T-helper 2 cell treated with Interferon-gamma antibody and Interleukin-4, amounts not matched to agents 5 μg/mL and 100 μg/mL, for 36 hours (primary cell): ENCODE results near the gene ACKR2.

Source experiments
- DNase-seq: peaks from one replicate; pipeline ENCODE4 v3.0.0; 2021; ENCODE audit warnings: low spot score
- H3K27ac Mint-ChIP-seq: one replicate; pipeline ENCODE4 v1.8.0; 2021; ENCODE audit warnings: mild to moderate bottlenecking, mixed read lengths
- H3K27me3 Mint-ChIP-seq: one replicate; pipeline ENCODE4 v1.8.0; 2021; ENCODE audit warnings: low read depth, mixed read lengths
- H3K36me3 Mint-ChIP-seq: one replicate; pipeline ENCODE4 v1.8.0; 2021; ENCODE audit warnings: low read depth, mixed read lengths
- H3K4me1 Mint-ChIP-seq: one replicate; pipeline ENCODE4 v1.8.0; 2021; ENCODE audit warnings: low read depth, mixed read lengths
- H3K4me3 Mint-ChIP-seq: one replicate; pipeline ENCODE4 v1.8.0; 2022; ENCODE audit warnings: mild to moderate bottlenecking, moderate library complexity, mixed read lengths
- H3K9me3 Mint-ChIP-seq: one replicate; pipeline ENCODE4 v1.8.0; 2021; ENCODE audit warnings: mixed read lengths

Gene ACKR2

GRCh38 chr3:42847731-42848130, 38.5 kb downstream of the ACKR2 start:
- H3K9me3 Mint-ChIP-seq = no peaks in the 10 kb centered on the region
- H3K27ac Mint-ChIP-seq = no peak overlapping the region
- no peak for DNase-seq
- no peak overlapping the region for H3K4me3 Mint-ChIP-seq
- H3K36me3 Mint-ChIP-seq = no peaks in the 10 kb centered on the region
- peaks cover 4% of the 10 kb centered on the region for H3K27me3 Mint-ChIP-seq
- peaks cover 12% of the 10 kb centered on the region for H3K4me1 Mint-ChIP-seq

GRCh38 chr3:42849017-42849416, 39.8 kb downstream of the ACKR2 start:
- DNase-seq = no peak
- H3K27ac Mint-ChIP-seq = no peak overlapping the region
- peaks cover 4% of the 10 kb centered on the region for H3K27me3 Mint-ChIP-seq
- no peaks in the 10 kb centered on the region for H3K9me3 Mint-ChIP-seq
- no peaks in the 10 kb centered on the region for H3K36me3 Mint-ChIP-seq
- H3K4me3 Mint-ChIP-seq = no peak overlapping the region
- H3K4me1 Mint-ChIP-seq = peaks cover 12% of the 10 kb centered on the region

GRCh38 chr3:42850263-42850662, 41.0 kb downstream of the ACKR2 start:
- no peaks in the 10 kb centered on the region for H3K36me3 Mint-ChIP-seq
- no peak overlapping the region for H3K4me3 Mint-ChIP-seq
- H3K4me1 Mint-ChIP-seq = peaks cover 12% of the 10 kb centered on the region
- peaks cover 4% of the 10 kb centered on the region for H3K27me3 Mint-ChIP-seq
- no peak overlapping the region for H3K27ac Mint-ChIP-seq
- DNase-seq = no peak
- no peaks in the 10 kb centered on the region for H3K9me3 Mint-ChIP-seq

GRCh38 chr3:42851228-42851834, 42.1 kb downstream of the ACKR2 start:
- no peaks in the 10 kb centered on the region for H3K36me3 Mint-ChIP-seq
- peaks cover 12% of the 10 kb centered on the region for H3K4me1 Mint-ChIP-seq
- peaks cover 4% of the 10 kb centered on the region for H3K27me3 Mint-ChIP-seq
- H3K9me3 Mint-ChIP-seq = no peaks in the 10 kb centered on the region
- no peak overlapping the region for H3K27ac Mint-ChIP-seq
- H3K4me3 Mint-ChIP-seq = no peak overlapping the region
- DNase-seq = no peak

- H3K9me3 Mint-ChIP-seq = no peaks in the 10 kb centered on the region
- H3K4me3 Mint-ChIP-seq = no peak overlapping the region
- peaks cover 3% of the 10 kb centered on the region for H3K4me1 Mint-ChIP-seq
- H3K27ac Mint-ChIP-seq = no peak overlapping the region
- no peak for DNase-seq
- peaks cover 4% of the 10 kb centered on the region for H3K27me3 Mint-ChIP-seq
- no peaks in the 10 kb centered on the region for H3K36me3 Mint-ChIP-seq
Measured at GRCh38 chr3:42852441-42852840, 43.2 kb downstream of the ACKR2 start.

- no peak overlapping the region for H3K27ac Mint-ChIP-seq
- no peaks in the 10 kb centered on the region for H3K4me1 Mint-ChIP-seq
- no peak for DNase-seq
- no peaks in the 10 kb centered on the region for H3K9me3 Mint-ChIP-seq
- peaks cover 4% of the 10 kb centered on the region for H3K27me3 Mint-ChIP-seq
- H3K4me3 Mint-ChIP-seq = no peak overlapping the region
- no peaks in the 10 kb centered on the region for H3K36me3 Mint-ChIP-seq
Measured at GRCh38 chr3:42853056-42853455, 43.8 kb downstream of the ACKR2 start.

- Mint-ChIP-seq H3K36me3 (no peaks in the 10 kb centered on the region), H3K27ac (no peak overlapping the region), H3K9me3 (no peaks in the 10 kb centered on the region), H3K4me3 (no peak overlapping the region), H3K4me1 (no peaks in the 10 kb centered on the region), H3K27me3 (peaks cover 9% of the 10 kb centered on the region)
- DNase-seq = no peak
Measured at GRCh38 chr3:42853739-42854302, 44.6 kb downstream of the ACKR2 start.

GRCh38 chr3:42855219-42855546, 45.9 kb downstream of the ACKR2 start:
- no peak overlapping the region for H3K4me3 Mint-ChIP-seq
- H3K27ac Mint-ChIP-seq = no peak overlapping the region
- peaks cover 3% of the 10 kb centered on the region for H3K9me3 Mint-ChIP-seq
- peaks cover 15% of the 10 kb centered on the region for H3K27me3 Mint-ChIP-seq
- no peaks in the 10 kb centered on the region for H3K4me1 Mint-ChIP-seq
- no peaks in the 10 kb centered on the region for H3K36me3 Mint-ChIP-seq
- DNase-seq = no peak

- H3K27me3 Mint-ChIP-seq = peaks cover 13% of the 10 kb centered on the region
- DNase-seq = no peak
- H3K9me3 Mint-ChIP-seq = peaks cover 3% of the 10 kb centered on the region
- H3K36me3 Mint-ChIP-seq = no peaks in the 10 kb centered on the region
- H3K4me3 Mint-ChIP-seq = no peak overlapping the region
- H3K27ac Mint-ChIP-seq = no peak overlapping the region
- H3K4me1 Mint-ChIP-seq = no peaks in the 10 kb centered on the region
Measured at GRCh38 chr3:42855547-42856380, 46.5 kb downstream of the ACKR2 start.

- H3K9me3 Mint-ChIP-seq = peaks cover 3% of the 10 kb centered on the region
- H3K27ac Mint-ChIP-seq = no peak overlapping the region
- H3K4me3 Mint-ChIP-seq = no peak overlapping the region
- H3K36me3 Mint-ChIP-seq = no peaks in the 10 kb centered on the region
- H3K27me3 Mint-ChIP-seq = peaks cover 19% of the 10 kb centered on the region
- H3K4me1 Mint-ChIP-seq = no peaks in the 10 kb centered on the region
- DNase-seq = no peak
Measured at GRCh38 chr3:42856544-42856943, 47.3 kb downstream of the ACKR2 start.

- peaks cover 28% of the 10 kb centered on the region for H3K27me3 Mint-ChIP-seq
- no peaks in the 10 kb centered on the region for H3K36me3 Mint-ChIP-seq
- H3K4me3 Mint-ChIP-seq = no peak overlapping the region
Measured at GRCh38 chr3:42864321-42864950, 55.2 kb downstream of the ACKR2 start.

GRCh38 chr3:42865256-42865655, 56.0 kb downstream of the ACKR2 start:
- no peaks in the 10 kb centered on the region for H3K9me3 Mint-ChIP-seq
- H3K4me3 Mint-ChIP-seq = no peak overlapping the region
- no peak overlapping the region for H3K27ac Mint-ChIP-seq
- DNase-seq = no peak
- peaks cover 25% of the 10 kb centered on the region for H3K27me3 Mint-ChIP-seq
- no peaks in the 10 kb centered on the region for H3K36me3 Mint-ChIP-seq
- H3K4me1 Mint-ChIP-seq = no peaks in the 10 kb centered on the region

More at GRCh38 chr3:42864321-42864950, 55.2 kb downstream of the ACKR2 start:
- Mint-ChIP-seq H3K4me1 (no peaks in the 10 kb centered on the region), H3K27ac (no peak overlapping the region), H3K9me3 (peaks cover 3% of the 10 kb centered on the region)
- DNase-seq = no peak

GRCh38 chr3:42867138-42867537, 57.9 kb downstream of the ACKR2 start:
- no peaks in the 10 kb centered on the region for H3K9me3 Mint-ChIP-seq
- no peak overlapping the region for H3K4me3 Mint-ChIP-seq
- DNase-seq = no peak
- no peaks in the 10 kb centered on the region for H3K4me1 Mint-ChIP-seq
- H3K27ac Mint-ChIP-seq = no peak overlapping the region
- no peaks in the 10 kb centered on the region for H3K36me3 Mint-ChIP-seq
- peaks cover 11% of the 10 kb centered on the region for H3K27me3 Mint-ChIP-seq

GRCh38 chr3:42868841-42869240, 59.6 kb downstream of the ACKR2 start:
- no peaks in the 10 kb centered on the region for H3K4me1 Mint-ChIP-seq
- H3K36me3 Mint-ChIP-seq = no peaks in the 10 kb centered on the region
- no peak overlapping the region for H3K4me3 Mint-ChIP-seq
- no peaks in the 10 kb centered on the region for H3K9me3 Mint-ChIP-seq
- H3K27me3 Mint-ChIP-seq = peaks cover 5% of the 10 kb centered on the region
- no peak for DNase-seq
- H3K27ac Mint-ChIP-seq = no peak overlapping the region
